Cerebellar cortex (tissue), 1 donor: ENCODE data around the gene ZNHIT2.
A peak's percentile ranks its signal among the peaks of the same experiment; 100 is the strongest.
"Not testable (repeated sequence)": the region's sequence is repeated elsewhere in the genome, so short reads cannot be mapped to it uniquely, and the experiment has no call there.

Source experiments
- DNase-seq: peaks from one replicate; pipeline ENCODE4 v3.0.0-alpha.2; 2015; ENCODE audit warnings: low spot score

ZNHIT2 gene

GRCh38 chr11:65119670-65119995 is 2.1 kb upstream of the ZNHIT2 start:
- DNase-seq: no peak

- DNase-seq: not testable (repeated sequence)
Measured at GRCh38 chr11:65118891-65119669, 1.6 kb upstream of the ZNHIT2 start.

GRCh38 chr11:65118097-65118837 is 766 bp upstream of the ZNHIT2 start:
- no peak for DNase-seq

GRCh38 chr11:65116370-65117205 is 913 bp downstream of the ZNHIT2 start:
- no peak for DNase-seq

- DNase-seq: no peak
Measured at GRCh38 chr11:65115361-65116082, 2.0 kb downstream of the ZNHIT2 start.

- DNase-seq: no peak
Measured at GRCh38 chr11:65114538-65115171, 2.8 kb downstream of the ZNHIT2 start.

- DNase-seq: no peak
Measured at GRCh38 chr11:65113839-65114238, 3.7 kb downstream of the ZNHIT2 start.

- DNase-seq: no peak
Measured at GRCh38 chr11:65113361-65113756, 4.1 kb downstream of the ZNHIT2 start.

- no peak for DNase-seq
Measured at GRCh38 chr11:65112546-65113360, 4.7 kb downstream of the ZNHIT2 start.

GRCh38 chr11:65111744-65112545 is 5.6 kb downstream of the ZNHIT2 start, which contains the start of gene TM7SF2:
TSS of gene TM7SF2 (plus strand) at chr11:65111872. CDS start at chr11:65112016, 144 bp downstream.
- peak; percentile 98 for DNase-seq

GRCh38 chr11:65111159-65111743 is 6.2 kb downstream of the ZNHIT2 start:
- no peak for DNase-seq

GRCh38 chr11:65110354-65110861 is 7.1 kb downstream of the ZNHIT2 start:
- peak; percentile 91 for DNase-seq

- no peak for DNase-seq
Measured at GRCh38 chr11:65109231-65110198, 8.0 kb downstream of the ZNHIT2 start.

- DNase-seq: no peak
Measured at GRCh38 chr11:65108469-65109123, 8.9 kb downstream of the ZNHIT2 start.

GRCh38 chr11:65107751-65108468 is 9.6 kb downstream of the ZNHIT2 start:
- DNase-seq: no peak

- DNase-seq: no peak
Measured at GRCh38 chr11:65107078-65107477, 10.4 kb downstream of the ZNHIT2 start.

- DNase-seq: no peak
Measured at GRCh38 chr11:65104628-65105027, 12.9 kb downstream of the ZNHIT2 start.
